ENCODE results near the gene PTPRU.

DNA sequence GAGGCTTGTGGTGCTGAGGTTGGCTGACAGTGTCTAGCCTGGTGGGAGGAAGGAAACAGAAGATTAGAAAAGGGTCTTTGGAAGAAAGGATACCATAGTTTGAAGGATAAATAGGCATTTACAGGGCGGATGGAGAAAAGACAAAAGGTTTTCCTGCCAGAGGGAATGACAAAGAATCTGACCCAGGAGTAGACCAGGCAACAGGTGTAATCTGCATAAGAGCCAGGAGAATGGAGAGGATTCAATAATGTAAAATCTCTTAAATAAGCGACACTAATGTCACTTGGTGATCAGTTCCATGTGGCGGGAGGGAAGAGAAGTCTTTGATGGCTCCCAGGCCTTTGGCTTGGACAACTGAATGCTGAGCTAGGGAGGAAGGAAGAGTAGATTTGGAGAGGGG is 15.0 kb upstream of the PTPRU start:
- TF ChIP-seq RAD21 (IDR thresholded peaks at IDR 0.05; ENCODE audit: low read length) (no peak), TAF1 (IDR thresholded peaks at IDR 0.05; ENCODE audit: borderline replicate concordance, low read depth, low read length) (no peak), MEF2A (IDR thresholded peaks at IDR 0.05; ENCODE audit: borderline replicate concordance, low read depth) (no peak), TEAD4 (IDR thresholded peaks at IDR 0.05; ENCODE audit: borderline replicate concordance, insufficient read depth) (no peak), FOXM1 (IDR thresholded peaks at IDR 0.05; ENCODE audit: low read depth) (no peak), RFX5 (IDR thresholded peaks at IDR 0.05; ENCODE audit: low read length) (no peak)
- TF ChIP-seq, protein P1, sequence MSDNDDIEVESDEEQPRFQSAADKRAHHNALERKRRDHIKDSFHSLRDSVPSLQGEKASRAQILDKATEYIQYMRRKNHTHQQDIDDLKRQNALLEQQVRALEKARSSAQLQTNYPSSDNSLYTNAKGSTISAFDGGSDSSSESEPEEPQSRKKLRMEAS (IDR thresholded peaks at IDR 0.05; ENCODE audit: low read depth) = no peak
- TF ChIP-seq, protein P2, sequence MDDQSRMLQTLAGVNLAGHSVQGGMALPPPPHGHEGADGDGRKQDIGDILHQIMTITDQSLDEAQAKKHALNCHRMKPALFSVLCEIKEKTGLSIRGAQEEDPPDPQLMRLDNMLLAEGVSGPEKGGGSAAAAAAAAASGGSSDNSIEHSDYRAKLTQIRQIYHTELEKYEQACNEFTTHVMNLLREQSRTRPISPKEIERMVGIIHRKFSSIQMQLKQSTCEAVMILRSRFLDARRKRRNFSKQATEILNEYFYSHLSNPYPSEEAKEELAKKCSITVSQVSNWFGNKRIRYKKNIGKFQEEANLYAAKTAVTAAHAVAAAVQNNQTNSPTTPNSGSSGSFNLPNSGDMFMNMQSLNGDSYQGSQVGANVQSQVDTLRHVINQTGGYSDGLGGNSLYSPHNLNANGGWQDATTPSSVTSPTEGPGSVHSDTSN (IDR thresholded peaks at IDR 0.05) = no peak
- TF ChIP-seq, protein P3, sequence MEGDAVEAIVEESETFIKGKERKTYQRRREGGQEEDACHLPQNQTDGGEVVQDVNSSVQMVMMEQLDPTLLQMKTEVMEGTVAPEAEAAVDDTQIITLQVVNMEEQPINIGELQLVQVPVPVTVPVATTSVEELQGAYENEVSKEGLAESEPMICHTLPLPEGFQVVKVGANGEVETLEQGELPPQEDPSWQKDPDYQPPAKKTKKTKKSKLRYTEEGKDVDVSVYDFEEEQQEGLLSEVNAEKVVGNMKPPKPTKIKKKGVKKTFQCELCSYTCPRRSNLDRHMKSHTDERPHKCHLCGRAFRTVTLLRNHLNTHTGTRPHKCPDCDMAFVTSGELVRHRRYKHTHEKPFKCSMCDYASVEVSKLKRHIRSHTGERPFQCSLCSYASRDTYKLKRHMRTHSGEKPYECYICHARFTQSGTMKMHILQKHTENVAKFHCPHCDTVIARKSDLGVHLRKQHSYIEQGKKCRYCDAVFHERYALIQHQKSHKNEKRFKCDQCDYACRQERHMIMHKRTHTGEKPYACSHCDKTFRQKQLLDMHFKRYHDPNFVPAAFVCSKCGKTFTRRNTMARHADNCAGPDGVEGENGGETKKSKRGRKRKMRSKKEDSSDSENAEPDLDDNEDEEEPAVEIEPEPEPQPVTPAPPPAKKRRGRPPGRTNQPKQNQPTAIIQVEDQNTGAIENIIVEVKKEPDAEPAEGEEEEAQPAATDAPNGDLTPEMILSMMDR (IDR thresholded peaks at IDR 0.05) = no peak
- TF ChIP-seq, protein P4, sequence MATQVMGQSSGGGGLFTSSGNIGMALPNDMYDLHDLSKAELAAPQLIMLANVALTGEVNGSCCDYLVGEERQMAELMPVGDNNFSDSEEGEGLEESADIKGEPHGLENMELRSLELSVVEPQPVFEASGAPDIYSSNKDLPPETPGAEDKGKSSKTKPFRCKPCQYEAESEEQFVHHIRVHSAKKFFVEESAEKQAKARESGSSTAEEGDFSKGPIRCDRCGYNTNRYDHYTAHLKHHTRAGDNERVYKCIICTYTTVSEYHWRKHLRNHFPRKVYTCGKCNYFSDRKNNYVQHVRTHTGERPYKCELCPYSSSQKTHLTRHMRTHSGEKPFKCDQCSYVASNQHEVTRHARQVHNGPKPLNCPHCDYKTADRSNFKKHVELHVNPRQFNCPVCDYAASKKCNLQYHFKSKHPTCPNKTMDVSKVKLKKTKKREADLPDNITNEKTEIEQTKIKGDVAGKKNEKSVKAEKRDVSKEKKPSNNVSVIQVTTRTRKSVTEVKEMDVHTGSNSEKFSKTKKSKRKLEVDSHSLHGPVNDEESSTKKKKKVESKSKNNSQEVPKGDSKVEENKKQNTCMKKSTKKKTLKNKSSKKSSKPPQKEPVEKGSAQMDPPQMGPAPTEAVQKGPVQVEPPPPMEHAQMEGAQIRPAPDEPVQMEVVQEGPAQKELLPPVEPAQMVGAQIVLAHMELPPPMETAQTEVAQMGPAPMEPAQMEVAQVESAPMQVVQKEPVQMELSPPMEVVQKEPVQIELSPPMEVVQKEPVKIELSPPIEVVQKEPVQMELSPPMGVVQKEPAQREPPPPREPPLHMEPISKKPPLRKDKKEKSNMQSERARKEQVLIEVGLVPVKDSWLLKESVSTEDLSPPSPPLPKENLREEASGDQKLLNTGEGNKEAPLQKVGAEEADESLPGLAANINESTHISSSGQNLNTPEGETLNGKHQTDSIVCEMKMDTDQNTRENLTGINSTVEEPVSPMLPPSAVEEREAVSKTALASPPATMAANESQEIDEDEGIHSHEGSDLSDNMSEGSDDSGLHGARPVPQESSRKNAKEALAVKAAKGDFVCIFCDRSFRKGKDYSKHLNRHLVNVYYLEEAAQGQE (IDR thresholded peaks at IDR 0.05; ENCODE audit: low read depth, low read length) = no peak
- TF ChIP-seq, protein P5, sequence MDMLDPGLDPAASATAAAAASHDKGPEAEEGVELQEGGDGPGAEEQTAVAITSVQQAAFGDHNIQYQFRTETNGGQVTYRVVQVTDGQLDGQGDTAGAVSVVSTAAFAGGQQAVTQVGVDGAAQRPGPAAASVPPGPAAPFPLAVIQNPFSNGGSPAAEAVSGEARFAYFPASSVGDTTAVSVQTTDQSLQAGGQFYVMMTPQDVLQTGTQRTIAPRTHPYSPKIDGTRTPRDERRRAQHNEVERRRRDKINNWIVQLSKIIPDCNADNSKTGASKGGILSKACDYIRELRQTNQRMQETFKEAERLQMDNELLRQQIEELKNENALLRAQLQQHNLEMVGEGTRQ (IDR thresholded peaks at IDR 0.05; ENCODE audit: borderline replicate concordance, low read depth, low read length) = no peak

Data from SK-N-SH (cell line).